ENCODE measurements around the gene PRKRIP1. TPM values are rescaled to one million over a fixed set of nuclear protein-coding genes. Genes with fewer than 3 reads are reported as not detected.

Gene PRKRIP1
- total and polyA plus RNA-seq, 2 experiments from 2014 or later = 25.5 to 29.1 TPM

- TF ChIP-seq ZNF462 (CRISPR knock-in tag; IDR thresholded peaks at IDR 0.05) (no peak), POLR2AphosphoS5 (IDR thresholded peaks at IDR 0.05; ENCODE audit: low read depth) (no peak), NANOG (IDR thresholded peaks at IDR 0.05; ENCODE audit: borderline replicate concordance) (no peak), ZNF114 (CRISPR knock-in tag; IDR thresholded peaks at IDR 0.05) (no peak)
These were observed 69.9 kb downstream of the PRKRIP1 start (continued) for GRCh38 chr7:102466097-102466496.

- H3K27ac ChIP-seq (ENCODE audit: low read depth) = no peak overlapping the region
- peaks cover 14% of the 10 kb centered on the region for H3K79me2 ChIP-seq (replicated peaks; ENCODE audit: insufficient read depth)
- peaks cover 4% of the 10 kb centered on the region; the same call in 1 of the 2 replicates for H4K20me1 ChIP-seq (replicated peaks; ENCODE audit: insufficient read depth)
- ATAC-seq = no peak
- H3K4me3 ChIP-seq = no peak overlapping the region
- H3K4me1 ChIP-seq (ENCODE audit: insufficient read depth) = 0 out of 2 replicates have a peak, but pooled peaks cover 11% of the 10 kb centered on the region
- Mint-ChIP-seq H3K27ac (no peak overlapping the region), H3K36me3 (ENCODE audit: low read depth) (peaks cover 16% of the 10 kb centered on the region), H3K9me3 (peaks cover 3% of the 10 kb centered on the region; the same call in 1 of the 3 replicates), H3K4me1 (peaks cover 18% of the 10 kb centered on the region), H3K27me3 (ENCODE audit: insufficient read depth, low read depth, poor library complexity) (peaks cover 29% of the 10 kb centered on the region), H3K4me3 (no peak overlapping the region)
- no peaks in the 10 kb centered on the region for H3K36me3 ChIP-seq (ENCODE audit: insufficient read depth)
- H3F3A ChIP-seq (replicated peaks; ENCODE audit: low read depth) = peaks cover 6% of the 10 kb centered on the region; the same call in 1 of the 2 replicates
- no peaks in the 10 kb centered on the region for H3K9me2 ChIP-seq (ENCODE audit: insufficient read depth)
- no peak overlapping the region for H2AFZ ChIP-seq
- no peak for DNase-seq (ENCODE audit: low spot score)
- H3K27me3 ChIP-seq (ENCODE audit: insufficient read depth) = no peaks in the 10 kb centered on the region
- H3K4me2 ChIP-seq = no peak overlapping the region
- no peak for TF ChIP-seq STAT1 (IDR thresholded peaks at IDR 0.05; ENCODE audit: unreplicated experiment)
- no peak for TF ChIP-seq JUNB (IDR thresholded peaks at IDR 0.05; ENCODE audit: unreplicated experiment)
- no peak for TF ChIP-seq ZNF331 (CRISPR knock-in tag; IDR thresholded peaks at IDR 0.05; ENCODE audit: low read depth)
- no peak for TF ChIP-seq REST (IDR thresholded peaks at IDR 0.05; ENCODE audit: unreplicated experiment)
These were observed 71.7 kb downstream of the PRKRIP1 start for GRCh38 chr7:102467581-102468477.

Data from GM23338 (cell line).